Measurements from ENCODE around the gene CYB5R2.

DNA sequence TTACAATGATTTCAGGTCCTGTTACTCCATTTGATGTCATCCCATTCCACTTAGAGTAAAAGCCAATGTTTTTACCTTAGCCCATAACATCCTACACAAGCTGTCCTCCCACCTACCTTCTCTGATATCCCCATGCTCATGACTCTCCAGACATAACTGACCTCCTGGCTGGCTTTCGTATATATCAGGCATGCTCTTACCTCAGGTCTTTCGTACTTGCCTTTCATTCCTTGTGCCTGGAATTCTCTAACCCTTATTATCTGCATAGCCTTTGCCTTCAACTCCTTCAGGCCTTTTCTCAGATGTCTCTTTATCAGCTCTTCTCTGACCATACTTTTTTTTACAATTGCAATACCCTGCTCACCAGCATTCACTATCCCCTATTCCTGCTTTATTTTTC lies 10.3 kb upstream of the CYB5R2 start:
- no peak for TF ChIP-seq POLR2AphosphoS5 (IDR thresholded peaks at IDR 0.05)
- TF ChIP-seq, protein P1, sequence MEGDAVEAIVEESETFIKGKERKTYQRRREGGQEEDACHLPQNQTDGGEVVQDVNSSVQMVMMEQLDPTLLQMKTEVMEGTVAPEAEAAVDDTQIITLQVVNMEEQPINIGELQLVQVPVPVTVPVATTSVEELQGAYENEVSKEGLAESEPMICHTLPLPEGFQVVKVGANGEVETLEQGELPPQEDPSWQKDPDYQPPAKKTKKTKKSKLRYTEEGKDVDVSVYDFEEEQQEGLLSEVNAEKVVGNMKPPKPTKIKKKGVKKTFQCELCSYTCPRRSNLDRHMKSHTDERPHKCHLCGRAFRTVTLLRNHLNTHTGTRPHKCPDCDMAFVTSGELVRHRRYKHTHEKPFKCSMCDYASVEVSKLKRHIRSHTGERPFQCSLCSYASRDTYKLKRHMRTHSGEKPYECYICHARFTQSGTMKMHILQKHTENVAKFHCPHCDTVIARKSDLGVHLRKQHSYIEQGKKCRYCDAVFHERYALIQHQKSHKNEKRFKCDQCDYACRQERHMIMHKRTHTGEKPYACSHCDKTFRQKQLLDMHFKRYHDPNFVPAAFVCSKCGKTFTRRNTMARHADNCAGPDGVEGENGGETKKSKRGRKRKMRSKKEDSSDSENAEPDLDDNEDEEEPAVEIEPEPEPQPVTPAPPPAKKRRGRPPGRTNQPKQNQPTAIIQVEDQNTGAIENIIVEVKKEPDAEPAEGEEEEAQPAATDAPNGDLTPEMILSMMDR (IDR thresholded peaks at IDR 0.05): no peak
- TF ChIP-seq POLR2A (IDR thresholded peaks at IDR 0.05): no peak
- TF ChIP-seq EP300 (IDR thresholded peaks at IDR 0.05): no peak

Measured in stomach (tissue), 4 donors.